Mesendoderm (in vitro differentiated cells): ENCODE measurements around the gene CCDC18.

Source experiments
- DNase-seq: peaks from one replicate; pipeline ENCODE4 v3.0.0; 2013
- H2AK5ac ChIP-seq: 2 replicates; pipeline ENCODE4 v1.6.1; 2013; ENCODE audit warnings: low read length, inconsistent platforms
- H2BK120ac ChIP-seq: 2 replicates; pipeline ENCODE4 v1.6.1; 2013; ENCODE audit warnings: low read depth, mild to moderate bottlenecking, low read length, moderate library complexity, mixed read lengths
- H2BK15ac ChIP-seq: replicated peaks from 2 replicates; pipeline ENCODE4 v1.6.1; 2013; ENCODE audit warnings: low read depth, mild to moderate bottlenecking, moderate library complexity
- H2BK5ac ChIP-seq: 2 replicates; pipeline ENCODE4 v1.6.1; 2013; ENCODE audit warnings: low read length, inconsistent platforms
- H3K18ac ChIP-seq: 2 replicates; pipeline ENCODE4 v1.6.1; 2013; ENCODE audit warnings: mild to moderate bottlenecking, low read length, mixed read lengths
- H3K23ac ChIP-seq: one replicate; pipeline ENCODE4 v1.6.1; 2013; ENCODE audit warnings: low read length
- H3K27ac ChIP-seq: 2 replicates; pipeline ENCODE4 v1.5.1; 2013; ENCODE audit warnings: low read depth, mild to moderate bottlenecking, inconsistent platforms, low read length, moderate library complexity
- H3K27me3 ChIP-seq: 2 replicates; pipeline ENCODE4 v1.6.1; 2013; ENCODE audit warnings: low read length, control low read depth, mild to moderate bottlenecking, inconsistent platforms; ENCODE audit not compliant: insufficient read depth, poor library complexity
- H3K36me3 ChIP-seq: 2 replicates; pipeline ENCODE4 v1.6.1; 2013; ENCODE audit warnings: low read length, inconsistent platforms; ENCODE audit not compliant: control insufficient read depth, insufficient read depth
- H3K4ac ChIP-seq: one replicate; pipeline ENCODE4 v1.6.1; 2013; ENCODE audit warnings: low read depth, mild to moderate bottlenecking, low read length, moderate library complexity
- H3K4me1 ChIP-seq: 2 replicates; pipeline ENCODE4 v1.6.1; 2013; ENCODE audit warnings: low read depth, low read length, inconsistent platforms; ENCODE audit not compliant: control insufficient read depth
- H3K4me2 ChIP-seq: 2 replicates; pipeline ENCODE4 v1.6.1; 2013; ENCODE audit warnings: low read length
- H3K4me3 ChIP-seq: 2 replicates; pipeline ENCODE4 v1.5.1; 2013; ENCODE audit warnings: mild to moderate bottlenecking, low read length
- H3K56ac ChIP-seq: one replicate; pipeline ENCODE4 v1.6.1; 2013; ENCODE audit warnings: low read length
- H3K79me1 ChIP-seq: 2 replicates; pipeline ENCODE4 v1.6.1; 2013; ENCODE audit warnings: low read length, inconsistent platforms
- H3K79me2 ChIP-seq: 2 replicates; pipeline ENCODE4 v1.6.1; 2013; ENCODE audit warnings: mild to moderate bottlenecking, low read length; ENCODE audit not compliant: control insufficient read depth, insufficient read depth
- H3K9ac ChIP-seq: 2 replicates; pipeline ENCODE4 v1.6.1; 2013; ENCODE audit warnings: low read length, inconsistent platforms
- H4K5ac ChIP-seq: one replicate; pipeline ENCODE4 v1.6.1; 2013; ENCODE audit warnings: low read length
- H4K8ac ChIP-seq: one replicate; pipeline ENCODE4 v1.6.1; 2013; ENCODE audit warnings: low read depth, mild to moderate bottlenecking, control low read depth, low read length, moderate library complexity
- WGBS: extraction: QIAGEN DNeasy Blood & Tissue Kit; methylation state at CpG from one replicate; pipeline ENCODE4 v1.1.7; 2013; ENCODE audit warnings: low lambda C conversion rate, missing lambda C conversion rate; ENCODE audit not compliant: insufficient coverage; ENCODE audit errors: extremely low coverage; 5-methylcytosine and 5-hydroxymethylcytosine counted together

Gene CCDC18

DNA sequence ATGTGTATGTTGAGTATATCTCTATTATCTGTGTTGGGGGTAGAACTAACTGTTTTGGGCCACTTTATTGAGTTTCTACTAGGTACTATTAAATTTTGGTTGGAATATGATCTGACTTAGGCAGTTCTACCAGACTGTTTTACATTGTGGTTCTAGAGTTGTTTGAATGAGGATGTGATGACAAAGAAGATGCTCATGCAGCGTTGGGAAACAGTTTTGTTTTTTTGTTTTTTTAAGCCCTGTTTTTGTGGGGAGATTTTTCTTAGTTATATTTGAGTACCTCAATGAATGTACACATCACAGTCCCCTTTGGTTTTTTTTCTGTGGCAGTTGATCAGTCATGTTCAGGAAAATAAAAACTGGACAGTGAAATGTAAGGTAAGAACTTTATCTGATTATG lies 40.4 kb upstream of the CCDC18 start:
- Histone ChIP-seq H3K36me3 (peaks cover 2% of the 10 kb centered on the region), H3K23ac (no peak overlapping the region), H2AK5ac (no peak overlapping the region), H3K4ac (no peak overlapping the region), H3K27ac (no peak overlapping the region), H3K79me1 (no peaks in the 10 kb centered on the region), H3K4me2 (no peak overlapping the region), H4K5ac (no peak overlapping the region), H3K4me1 (no peaks in the 10 kb centered on the region), H3K18ac (no peak overlapping the region), H2BK15ac (no peak overlapping the region), H3K56ac (no peak overlapping the region), H4K8ac (no peak overlapping the region), H2BK120ac (no peak overlapping the region), H3K79me2 (no peaks in the 10 kb centered on the region), H3K9ac (no peak overlapping the region), H2BK5ac (no peak overlapping the region), H3K4me3 (no peak overlapping the region), H3K27me3 (no peaks in the 10 kb centered on the region)
- DNase-seq: no peak
- no CpG with 5 or more reads among the region's 1 CpG for whole genome bisulfite sequencing

DNA sequence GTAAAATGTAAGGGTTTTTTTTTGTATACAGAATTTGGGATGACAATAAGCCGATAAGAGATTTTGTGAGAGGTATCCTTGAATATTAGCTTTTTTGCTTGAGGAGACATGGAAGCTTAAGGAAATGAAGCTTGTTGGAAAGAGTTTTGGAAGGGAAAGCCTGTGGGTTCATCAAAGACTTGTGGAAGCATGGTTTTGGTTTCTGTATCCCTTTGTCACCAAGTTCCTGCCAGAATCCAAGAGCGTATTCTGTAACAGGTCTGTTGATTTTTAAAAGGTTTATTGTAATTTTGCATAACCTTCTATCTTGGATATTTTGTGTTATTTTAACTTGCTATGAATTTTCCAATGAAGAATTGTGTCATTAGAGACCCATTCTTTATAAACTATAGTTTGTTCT lies 38.4 kb upstream of the CCDC18 start:
- Histone ChIP-seq H3K4me2 (no peak overlapping the region), H3K9ac (no peak overlapping the region), H3K18ac (no peak overlapping the region), H2AK5ac (no peak overlapping the region), H3K27ac (no peak overlapping the region), H3K23ac (no peak overlapping the region), H4K8ac (no peak overlapping the region), H3K36me3 (no peaks in the 10 kb centered on the region), H2BK5ac (no peak overlapping the region), H3K4me1 (no peaks in the 10 kb centered on the region), H4K5ac (no peak overlapping the region), H2BK120ac (no peak overlapping the region), H3K79me1 (no peaks in the 10 kb centered on the region), H3K56ac (no peak overlapping the region), H3K79me2 (no peaks in the 10 kb centered on the region), H3K27me3 (no peaks in the 10 kb centered on the region), H2BK15ac (no peak overlapping the region), H3K4me3 (no peak overlapping the region), H3K4ac (no peak overlapping the region)
- WGBS: 100% methylated on average over 1 of the region's 2 CpGs
- no peak for DNase-seq

DNA sequence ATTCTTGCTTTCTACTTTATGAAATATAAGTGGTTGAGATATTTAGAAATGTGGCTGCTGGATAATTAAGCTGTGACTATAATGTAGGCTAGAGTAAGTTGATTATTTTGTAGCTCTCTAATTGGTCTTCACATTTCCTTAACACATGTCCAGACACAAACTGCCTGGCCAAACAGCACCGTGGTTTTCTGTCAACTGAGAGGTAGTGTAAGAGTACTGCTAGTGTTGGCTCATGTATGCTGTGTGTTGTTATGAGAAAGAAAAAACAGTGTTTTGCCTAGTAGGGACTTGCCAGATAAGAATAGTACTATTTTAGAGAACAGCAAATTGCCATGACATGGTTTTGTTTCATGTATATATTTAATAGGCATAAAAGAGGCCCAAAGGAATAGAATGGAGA lies 37.4 kb upstream of the CCDC18 start:
- Histone ChIP-seq H4K8ac (no peak overlapping the region), H3K79me2 (no peaks in the 10 kb centered on the region), H3K27ac (no peak overlapping the region), H2BK15ac (no peak overlapping the region), H3K18ac (no peak overlapping the region), H3K4me1 (no peaks in the 10 kb centered on the region), H3K23ac (no peak overlapping the region), H2AK5ac (no peak overlapping the region), H3K27me3 (no peaks in the 10 kb centered on the region), H3K79me1 (no peaks in the 10 kb centered on the region), H3K36me3 (no peaks in the 10 kb centered on the region), H4K5ac (no peak overlapping the region), H3K4me2 (no peak overlapping the region), H3K4ac (no peak overlapping the region), H3K56ac (no peak overlapping the region), H3K9ac (no peak overlapping the region), H2BK5ac (no peak overlapping the region), H2BK120ac (no peak overlapping the region), H3K4me3 (no peak overlapping the region)
- no CpG with 5 or more reads among the region's 1 CpG for WGBS
- DNase-seq: no peak

DNA sequence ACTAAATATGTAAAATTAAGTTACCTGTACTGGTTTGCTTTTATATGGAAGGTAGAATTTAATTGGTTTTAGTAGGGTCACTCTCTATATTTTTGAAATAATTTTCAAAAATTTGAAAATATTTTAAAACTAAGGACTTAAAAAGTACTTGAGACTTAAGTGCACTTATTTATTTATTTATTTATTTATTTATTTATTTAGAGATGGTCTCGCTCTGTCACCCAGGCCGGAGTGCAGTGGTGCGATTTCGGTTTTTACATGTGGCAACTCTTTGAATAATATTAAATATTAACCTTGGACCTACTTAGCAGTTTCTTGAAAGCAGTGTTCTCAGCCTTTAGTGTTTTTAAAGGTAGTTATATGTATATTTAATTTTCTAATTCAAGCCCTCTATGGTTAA lies 36.8 kb upstream of the CCDC18 start:
- Histone ChIP-seq H2AK5ac (no peak overlapping the region), H3K4me2 (no peak overlapping the region), H3K27ac (no peak overlapping the region), H3K4me3 (no peak overlapping the region), H3K4me1 (no peaks in the 10 kb centered on the region), H3K27me3 (no peaks in the 10 kb centered on the region), H3K56ac (no peak overlapping the region), H3K9ac (no peak overlapping the region), H3K23ac (no peak overlapping the region), H3K18ac (no peak overlapping the region), H3K79me2 (no peaks in the 10 kb centered on the region), H4K8ac (no peak overlapping the region), H3K4ac (no peak overlapping the region), H3K79me1 (no peaks in the 10 kb centered on the region), H3K36me3 (peaks cover under 1% of the 10 kb centered on the region), H2BK15ac (no peak overlapping the region), H4K5ac (no peak overlapping the region), H2BK5ac (no peak overlapping the region), H2BK120ac (no peak overlapping the region)
- no CpG with 5 or more reads among the region's 4 CpGs for WGBS
- no peak for DNase-seq

DNA sequence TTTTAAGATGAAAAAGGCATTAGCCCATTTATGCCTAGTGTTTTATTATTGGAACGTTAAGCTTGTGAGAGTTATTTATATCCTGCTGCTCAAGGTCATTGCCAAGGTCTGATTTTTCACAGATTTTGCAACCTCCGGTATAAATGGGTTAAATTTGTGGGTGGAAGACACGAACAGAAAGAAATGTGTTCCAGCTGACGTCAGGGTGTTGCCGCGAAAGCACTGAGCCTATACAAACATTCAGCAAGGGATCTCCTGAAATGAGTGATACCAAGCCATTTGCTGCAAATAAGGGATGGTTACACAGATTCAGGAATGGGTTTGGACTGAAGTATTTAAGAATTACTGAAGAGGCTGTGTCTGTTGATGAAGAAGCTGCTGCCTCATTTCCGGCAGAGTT lies 32.5 kb upstream of the CCDC18 start:
- no CpG with 5 or more reads among the region's 7 CpGs for WGBS
- H4K8ac ChIP-seq: no peak overlapping the region
- no peak overlapping the region for H3K18ac ChIP-seq
- no peak overlapping the region for H3K4ac ChIP-seq
- no peak overlapping the region for H3K9ac ChIP-seq
- no peak for DNase-seq
- H2BK5ac ChIP-seq: no peak overlapping the region
- no peak overlapping the region for H3K23ac ChIP-seq
- no peaks in the 10 kb centered on the region for H3K4me1 ChIP-seq
- H3K27me3 ChIP-seq: no peaks in the 10 kb centered on the region
- H3K4me2 ChIP-seq: no peak overlapping the region
- H2BK15ac ChIP-seq: no peak overlapping the region
- H3K56ac ChIP-seq: no peak overlapping the region
- H3K79me2 ChIP-seq: no peaks in the 10 kb centered on the region
- no peak overlapping the region for H3K4me3 ChIP-seq
- H2AK5ac ChIP-seq: no peak overlapping the region
- peaks cover 1% of the 10 kb centered on the region for H3K36me3 ChIP-seq
- no peak overlapping the region for H4K5ac ChIP-seq
- no peaks in the 10 kb centered on the region for H3K79me1 ChIP-seq
- H2BK120ac ChIP-seq: no peak overlapping the region
- no peak overlapping the region for H3K27ac ChIP-seq

DNA sequence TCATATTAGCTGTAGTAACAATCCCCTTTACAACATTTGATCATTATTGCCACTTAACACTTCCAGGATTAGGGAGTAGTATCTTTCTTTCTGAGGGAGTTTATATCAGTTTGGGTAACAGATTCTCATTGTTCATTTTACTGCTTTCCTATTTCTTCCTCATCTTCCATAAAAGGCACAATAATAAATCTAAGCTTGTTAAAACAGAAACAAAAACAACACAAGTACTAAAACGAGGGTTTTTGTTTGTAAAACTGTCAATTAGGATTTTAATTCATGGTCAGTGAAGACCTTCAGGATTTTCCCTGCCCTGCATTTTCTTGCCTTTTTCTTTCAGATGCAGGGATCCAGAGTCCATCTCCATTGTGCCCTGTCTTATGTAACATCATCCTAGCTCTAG lies 29.8 kb upstream of the CCDC18 start:
- no peak overlapping the region for H3K18ac ChIP-seq
- no peaks in the 10 kb centered on the region for H3K79me2 ChIP-seq
- no peak overlapping the region for H2BK15ac ChIP-seq
- no peak for DNase-seq
- H3K4ac ChIP-seq: no peak overlapping the region
- no peak overlapping the region for H2BK120ac ChIP-seq
- H4K8ac ChIP-seq: no peak overlapping the region
- H3K36me3 ChIP-seq: peaks cover 1% of the 10 kb centered on the region
- H3K4me1 ChIP-seq: no peaks in the 10 kb centered on the region
- H3K4me3 ChIP-seq: no peak overlapping the region
- H3K79me1 ChIP-seq: no peaks in the 10 kb centered on the region
- H3K27me3 ChIP-seq: no peaks in the 10 kb centered on the region
- no peak overlapping the region for H3K56ac ChIP-seq
- H3K4me2 ChIP-seq: no peak overlapping the region
- no peak overlapping the region for H2AK5ac ChIP-seq
- H3K9ac ChIP-seq: no peak overlapping the region
- WGBS: no CpG with 5 or more reads among the region's 1 CpG
- H3K23ac ChIP-seq: no peak overlapping the region
- H3K27ac ChIP-seq: no peak overlapping the region
- H4K5ac ChIP-seq: no peak overlapping the region
- H2BK5ac ChIP-seq: no peak overlapping the region
